Kidney capillary endothelial cell (primary cell): ENCODE measurements around the gene SALL4.
A peak's percentile ranks its signal among the peaks of the same experiment; 100 is the strongest.
"Not testable (repeated sequence)": the region's sequence is repeated elsewhere in the genome, so short reads cannot be mapped to it uniquely, and the experiment has no call there.

Source experiments
- DNase-seq: peaks from one replicate; pipeline ENCODE4 v3.0.0-alpha.2; 2018; ENCODE audit warnings: low spot score

Gene SALL4

DNA sequence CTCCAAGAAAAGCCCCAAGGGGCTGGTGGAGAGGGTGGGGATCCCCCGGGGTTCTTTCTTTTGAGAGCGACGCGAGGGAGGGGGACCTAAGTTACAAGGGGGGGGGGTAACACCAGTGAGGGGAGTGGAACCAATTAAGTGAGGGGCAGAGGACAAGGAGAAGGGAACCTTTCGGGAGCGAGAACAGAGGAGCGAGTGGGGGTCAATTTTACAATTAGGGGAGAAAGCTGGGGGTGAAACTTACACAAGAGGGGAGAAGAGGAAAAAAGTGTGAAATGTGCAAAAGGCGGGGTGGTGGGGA is 548 bp downstream of the SALL4 start:
- no peak for DNase-seq

DNA sequence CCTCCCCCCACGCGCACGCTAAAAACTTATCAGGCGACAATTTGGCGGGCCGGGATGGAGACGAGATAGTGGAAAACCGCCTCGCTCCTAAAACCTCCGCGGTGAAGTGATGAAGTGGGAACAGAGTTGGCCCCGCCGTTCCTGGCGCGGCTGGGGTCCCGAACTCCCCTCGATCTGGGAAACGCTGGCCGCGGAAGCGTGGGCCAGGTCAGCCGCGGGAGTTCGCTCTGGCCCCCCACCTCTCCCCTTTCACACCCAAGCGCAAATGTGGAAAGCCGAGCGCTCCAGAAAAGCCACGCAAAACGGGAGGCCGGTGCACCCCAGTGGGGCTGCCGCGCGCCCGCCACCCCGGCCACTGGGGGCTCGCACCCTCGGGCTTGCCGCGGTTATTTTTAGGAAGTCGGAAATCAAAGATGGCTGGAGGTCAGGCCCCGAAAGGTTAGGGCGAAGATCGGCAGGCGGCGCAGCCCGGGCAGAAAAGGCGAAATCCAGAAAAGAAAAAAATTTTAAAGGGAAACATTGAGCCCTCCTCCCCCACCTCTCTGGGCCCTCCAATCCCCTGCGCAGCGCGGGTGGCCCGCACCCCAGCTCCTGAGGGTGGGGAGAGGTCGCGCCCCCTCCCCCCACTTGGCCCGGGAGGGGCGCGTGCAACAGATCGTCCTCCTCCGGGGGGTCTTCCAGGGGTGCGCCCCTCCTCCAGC is 1.0 kb downstream of the SALL4 start:
- no peak for DNase-seq

- no peak for DNase-seq
These were observed 1.5 kb downstream of the SALL4 start for GRCh38 chr20:51800872-51801121.

DNA sequence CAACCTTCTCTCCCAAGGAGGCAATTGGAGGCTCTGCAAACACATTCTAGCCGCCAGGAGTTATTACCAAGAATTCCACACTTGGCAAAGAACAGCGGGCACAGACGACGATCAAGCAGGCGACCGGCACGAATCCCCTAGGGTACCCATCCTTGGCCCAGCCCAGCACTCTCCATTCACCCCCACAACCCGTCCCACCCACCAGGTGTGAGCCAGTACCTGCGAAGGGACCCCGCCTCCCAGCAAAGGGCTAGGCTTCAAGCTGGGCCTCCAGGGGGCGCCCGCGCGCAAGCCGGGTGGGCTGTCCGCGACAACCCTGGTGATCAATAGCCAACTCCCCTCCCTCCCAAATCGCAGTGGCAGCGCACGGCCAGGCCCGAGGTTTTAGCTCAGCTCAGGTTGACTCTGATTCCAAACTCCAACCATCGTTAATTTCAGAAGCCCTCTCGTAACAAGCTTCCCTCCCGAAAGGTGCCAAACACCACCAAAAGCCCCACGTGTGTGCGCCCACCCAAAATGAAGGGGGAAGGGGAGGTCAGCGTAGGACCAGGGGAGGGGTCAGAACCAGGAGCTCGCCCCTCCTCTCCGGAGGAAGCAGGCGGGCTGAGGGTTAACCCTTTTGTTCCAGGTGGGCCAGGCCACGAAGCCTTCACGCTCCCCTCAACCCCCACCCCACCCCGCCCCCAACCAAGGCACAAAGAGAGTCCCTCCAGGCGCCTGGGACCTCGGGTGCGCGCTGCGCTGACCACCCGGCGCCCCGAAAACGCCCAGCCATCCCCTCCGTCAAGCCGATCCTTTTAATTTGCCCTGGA is 2.1 kb downstream of the SALL4 start:
- DNase-seq: peak; percentile 22

- no peak for DNase-seq
These were observed 2.9 kb downstream of the SALL4 start for GRCh38 chr20:51799401-51799860.

DNA sequence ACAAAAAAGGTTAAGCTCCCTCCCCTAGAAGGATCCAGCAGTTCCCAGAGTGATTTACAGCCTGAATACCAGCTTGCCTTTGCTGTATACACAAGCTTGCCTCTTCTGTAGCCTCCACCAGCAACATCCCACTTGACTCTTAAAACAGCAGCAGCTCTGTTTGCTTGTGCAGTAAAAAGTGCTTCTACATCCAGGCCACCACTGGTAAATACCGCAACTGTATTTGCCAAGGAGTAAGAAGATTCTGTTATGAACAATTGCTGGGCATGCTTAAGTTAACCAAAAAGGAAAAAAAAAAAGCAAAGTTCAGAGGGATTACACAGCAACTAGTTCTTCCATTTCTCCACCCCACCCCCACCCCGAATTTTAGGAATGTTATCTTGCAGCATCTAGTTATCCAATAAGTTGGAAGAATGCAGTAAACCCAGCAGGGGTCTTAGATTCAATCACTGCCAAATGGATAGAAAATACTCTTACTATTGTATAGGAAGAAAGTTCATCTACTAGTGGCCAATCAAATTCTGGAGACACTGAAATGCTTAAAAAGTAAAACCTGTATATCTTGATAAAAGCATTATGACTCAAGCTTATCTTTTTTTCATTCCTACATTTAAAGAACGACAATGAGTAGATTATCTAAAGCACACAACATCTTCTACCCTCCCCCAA is 4.8 kb downstream of the SALL4 start:
- no peak for DNase-seq

- no peak for DNase-seq
These were observed 6.0 kb downstream of the SALL4 start for GRCh38 chr20:51796340-51796739.

GRCh38 chr20:51792960-51793359 is 9.4 kb downstream of the SALL4 start:
- DNase-seq: no peak

GRCh38 chr20:51791626-51792025 is 10.7 kb downstream of the SALL4 start:
- DNase-seq: no peak

GRCh38 chr20:51790256-51790655 is 12.1 kb downstream of the SALL4 start:
- DNase-seq: no peak

DNA sequence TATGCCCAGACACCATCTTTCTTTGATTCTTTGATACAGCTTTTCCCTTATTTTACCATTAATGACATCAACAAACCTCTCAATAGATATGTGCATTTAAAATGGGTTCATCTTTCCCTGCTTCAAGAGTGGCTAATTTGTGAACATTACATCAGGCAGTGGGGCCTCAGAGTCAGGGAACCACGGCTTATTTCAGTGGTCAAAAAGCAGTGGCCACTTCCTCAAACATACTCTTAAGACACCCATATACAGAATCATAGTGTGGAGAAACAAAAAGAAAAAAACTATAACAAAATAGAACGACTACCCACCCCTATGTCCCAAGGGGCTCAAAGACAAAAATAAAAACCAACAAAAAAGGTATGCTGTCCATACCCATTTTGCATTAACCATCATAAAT is 12.9 kb downstream of the SALL4 start:
- DNase-seq: no peak

DNA sequence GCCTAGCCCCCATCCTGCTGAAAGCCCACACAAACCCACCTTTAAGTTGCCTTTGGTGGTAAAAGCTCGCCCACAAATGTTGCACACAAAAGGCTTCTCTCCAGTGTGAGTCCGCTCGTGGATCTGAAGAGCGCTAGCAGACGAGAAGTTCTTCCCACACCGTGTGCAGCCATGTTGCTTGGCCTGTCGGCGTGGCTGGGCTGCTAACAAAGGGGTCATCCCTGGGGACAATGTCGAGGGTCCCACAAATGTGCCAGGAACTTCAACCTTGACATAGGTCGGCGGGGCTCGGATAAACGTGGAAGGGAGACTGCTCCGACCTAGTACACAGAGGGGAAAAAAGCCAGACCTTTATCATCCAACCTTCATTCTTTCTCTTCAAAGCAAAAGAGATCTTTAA is 13.5 kb downstream of the SALL4 start:
- DNase-seq: no peak

GRCh38 chr20:51784299-51784698 is 18.0 kb downstream of the SALL4 start:
- DNase-seq: no peak

- DNase-seq: not testable (repeated sequence)
These were observed 24.0 kb downstream of the SALL4 start for GRCh38 chr20:51778229-51778759.

DNA sequence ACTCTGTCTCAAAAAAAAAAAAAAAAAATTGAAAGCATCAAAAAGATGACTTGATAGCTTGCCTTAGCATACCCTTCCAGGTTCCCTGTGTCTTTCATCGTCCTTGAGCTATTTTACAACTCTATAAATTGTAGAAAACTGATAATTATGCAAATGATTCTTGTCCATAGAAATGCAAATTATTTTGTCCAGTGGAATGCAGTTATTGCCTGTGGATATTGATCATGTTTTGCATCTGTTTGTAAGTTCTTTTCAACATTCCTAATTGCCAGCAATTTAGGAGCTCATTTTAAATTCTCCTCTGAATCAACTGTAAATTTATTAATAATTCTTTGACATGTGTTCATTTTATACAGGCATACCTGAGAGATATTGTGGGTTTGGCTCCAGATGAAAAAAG is 27.1 kb downstream of the SALL4 start:
- no peak for DNase-seq

GRCh38 chr20:51772236-51772635 is 30.1 kb downstream of the SALL4 start:
- DNase-seq: no peak

DNA sequence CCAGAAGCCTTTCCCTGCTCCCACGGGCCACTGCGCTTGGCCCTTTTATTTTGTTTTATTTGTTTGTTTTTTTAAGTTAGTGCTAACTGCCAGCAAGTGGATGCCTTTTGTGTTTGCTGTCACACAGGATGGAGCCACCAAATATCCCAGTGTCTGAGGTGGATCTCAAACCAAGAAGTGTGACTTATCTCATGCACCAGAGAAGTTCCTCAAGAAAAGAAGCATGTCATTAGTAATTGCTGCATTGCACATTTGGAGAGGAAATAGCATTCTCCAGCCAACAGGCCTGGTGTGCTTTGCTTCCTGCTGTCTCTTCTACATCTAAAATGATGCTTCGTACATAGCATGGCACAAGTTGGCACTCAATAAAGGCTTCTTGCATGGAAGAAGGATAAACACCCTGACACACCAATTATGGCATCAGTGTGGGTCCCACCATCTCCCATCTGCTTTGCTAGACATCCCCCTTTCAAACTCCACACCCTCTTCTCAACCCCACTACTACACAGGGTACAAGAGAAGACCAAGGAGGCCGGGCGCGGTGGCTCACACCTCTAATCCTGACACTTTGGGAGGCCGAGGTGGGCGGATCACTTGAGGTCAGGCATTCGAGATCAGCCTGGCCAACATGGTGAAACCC is 32.2 kb downstream of the SALL4 start:
- peak; percentile 39 for DNase-seq

DNA sequence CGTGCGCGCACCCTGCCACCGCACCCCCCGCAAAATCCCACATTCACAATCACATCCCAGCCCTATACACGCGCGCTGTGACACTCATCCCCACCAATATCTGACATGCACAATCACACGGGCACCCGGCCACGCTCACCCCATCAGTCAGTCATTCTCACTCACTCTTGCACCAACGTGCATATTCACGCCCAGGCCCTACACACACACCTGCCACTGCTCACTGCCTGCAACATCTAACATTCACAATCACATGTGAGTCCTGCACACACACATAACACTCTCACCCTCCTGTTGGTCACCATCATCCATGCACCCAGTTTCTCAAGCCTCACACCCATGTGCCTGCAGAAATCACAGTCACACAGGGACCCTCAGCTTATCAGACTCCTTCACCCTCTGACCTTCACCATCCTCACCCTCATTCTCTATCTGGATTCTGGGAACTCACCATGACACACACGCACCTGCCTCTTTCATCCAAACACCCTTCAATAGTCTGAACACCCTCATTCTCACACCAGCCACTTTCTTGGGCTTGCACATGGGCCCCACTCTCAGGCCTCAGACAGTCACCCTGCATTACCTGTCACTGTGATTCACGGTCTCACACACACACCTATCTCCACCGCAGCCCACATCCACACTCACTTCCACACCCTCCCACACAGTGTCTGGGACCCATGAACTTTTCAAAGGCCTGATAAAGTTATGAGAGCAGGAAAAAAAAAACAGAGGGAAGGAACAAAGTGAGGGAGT is 33.4 kb downstream of the SALL4 start:
- no peak for DNase-seq

- DNase-seq: no peak
These were observed 34.2 kb downstream of the SALL4 start, which contains the start of gene ATP9A for GRCh38 chr20:51767867-51768758. TSS of gene ATP9A (minus strand) at chr20:51768390. CDS start at chr20:51768369, 21 bp downstream.

DNA sequence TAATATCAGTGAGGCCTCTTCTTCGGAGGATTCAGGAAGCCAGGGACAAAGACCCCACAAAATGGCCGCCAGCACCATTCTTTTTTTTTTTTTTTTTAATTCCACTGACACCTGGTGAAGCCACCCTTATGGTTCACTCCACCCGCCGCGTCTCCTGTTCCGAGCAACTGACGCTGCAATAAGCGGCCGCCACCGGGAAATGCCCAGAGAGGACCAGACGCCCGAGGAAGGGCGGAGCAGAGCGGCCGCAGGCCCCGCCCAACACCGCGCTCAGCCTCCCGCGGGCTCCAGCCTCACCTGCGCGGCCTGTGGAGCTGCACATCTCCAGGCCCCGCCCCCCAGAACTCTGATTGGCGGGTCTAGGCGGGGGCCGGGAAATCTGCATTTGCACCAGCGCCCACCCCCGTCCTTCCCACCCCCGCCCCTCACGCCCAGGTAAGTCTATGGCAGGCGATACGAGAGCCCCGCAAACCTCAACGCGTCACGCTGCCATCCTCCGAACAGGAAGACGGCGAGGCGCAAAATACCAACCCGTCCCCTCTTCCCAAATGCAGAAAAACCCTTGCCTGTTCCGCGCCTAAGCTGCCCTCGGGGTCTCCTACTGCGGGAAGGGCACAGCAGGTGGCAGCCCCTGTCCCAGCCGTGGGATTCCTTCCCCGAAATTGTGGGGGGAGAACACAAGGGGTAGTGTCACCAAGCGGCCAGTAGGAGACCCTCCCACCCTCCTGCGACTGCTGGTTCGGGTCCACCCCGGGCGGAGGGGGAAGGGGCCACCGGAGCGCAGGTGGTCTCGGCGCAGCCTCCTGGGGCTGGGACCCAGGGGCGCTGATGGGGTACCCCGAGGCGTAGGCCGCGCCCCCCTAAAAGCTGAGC is 35.1 kb downstream of the SALL4 start:
- DNase-seq: no peak
